Fibroblast of peridontal ligament (primary cell): Measurements from ENCODE around the gene REG4.
"Not testable (repeated sequence)": the region's sequence is repeated elsewhere in the genome, so short reads cannot be mapped to it uniquely, and the experiment has no call there.

Experiments
- DNase-seq: peaks from one replicate; pipeline ENCODE4 v3.0.0-alpha.2; 2010; ENCODE audit errors: extremely low read depth

REG4 gene

DNA sequence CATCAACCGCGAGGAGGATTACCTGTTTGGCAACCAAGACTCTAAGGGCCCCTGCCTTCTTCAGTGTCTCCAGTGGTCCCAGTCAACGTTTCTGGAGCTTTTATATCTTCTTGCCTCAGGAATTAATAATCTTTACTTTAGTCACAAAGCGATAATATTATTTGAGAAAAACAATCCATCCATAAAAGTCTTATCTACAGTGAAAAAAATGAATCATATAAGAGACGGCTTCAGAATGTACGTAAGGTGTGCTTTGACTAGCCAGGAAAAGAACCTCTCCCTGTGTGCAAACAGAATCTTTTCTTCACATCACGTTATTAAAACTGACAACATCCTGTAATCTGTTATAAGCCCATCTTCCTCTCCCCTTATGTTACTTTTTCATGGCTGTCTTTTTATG, at the start of gene REG4:
Gene REG4, minus strand, starts transcription at position 74 of the 400 bp plus-strand sequence. CDS start 2,691 bp downstream, outside the sequence.
- no peak for DNase-seq

- peak; percentile 62 for DNase-seq
Observed at GRCh38 chr1:119859647-119860046, 48.4 kb upstream of the REG4 start.

DNA sequence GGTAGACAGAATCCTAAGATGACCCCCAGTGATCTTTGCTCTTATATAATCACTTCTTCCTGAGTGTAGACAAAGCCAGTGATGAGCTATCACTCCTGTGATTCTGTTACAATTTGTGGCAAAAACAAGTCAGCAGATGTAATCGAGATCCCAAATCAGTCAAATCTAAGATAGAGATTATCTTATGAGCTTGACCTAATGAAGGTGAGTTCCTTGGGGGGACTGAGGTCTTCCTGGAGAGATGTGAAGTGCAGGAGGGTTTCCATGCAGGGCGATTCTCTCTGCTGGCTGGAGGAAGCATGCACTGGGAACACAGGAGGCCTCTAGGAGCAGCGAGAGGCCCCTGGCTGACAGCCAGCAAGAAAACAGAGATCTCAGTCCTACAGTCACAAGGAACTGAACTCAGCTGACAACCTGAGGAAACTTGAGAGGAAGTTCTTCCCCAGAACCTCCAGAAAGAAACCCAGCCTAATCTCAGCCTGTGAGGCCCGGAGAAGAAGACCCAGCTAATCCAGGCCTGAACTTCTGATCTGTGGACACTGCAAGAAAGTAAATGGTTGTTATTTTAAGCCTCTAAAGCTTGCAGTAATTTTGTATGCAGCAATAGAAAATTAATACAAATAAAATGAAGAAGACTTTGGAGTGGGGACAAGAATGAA, 47.4 kb upstream of the REG4 start:
- not testable (repeated sequence) for DNase-seq

- DNase-seq, result no peak
Observed at GRCh38 chr1:119858126-119858525, 46.9 kb upstream of the REG4 start.

- DNase-seq, result no peak
Observed at GRCh38 chr1:119853155-119853554, 41.9 kb upstream of the REG4 start.

- DNase-seq, result not testable (repeated sequence)
Observed at GRCh38 chr1:119844206-119844605, 32.9 kb upstream of the REG4 start.

- DNase-seq, result no peak
Observed at GRCh38 chr1:119841306-119841705, 30.0 kb upstream of the REG4 start.

- DNase-seq, result no peak
Observed at GRCh38 chr1:119840745-119841144, 29.5 kb upstream of the REG4 start.

DNA sequence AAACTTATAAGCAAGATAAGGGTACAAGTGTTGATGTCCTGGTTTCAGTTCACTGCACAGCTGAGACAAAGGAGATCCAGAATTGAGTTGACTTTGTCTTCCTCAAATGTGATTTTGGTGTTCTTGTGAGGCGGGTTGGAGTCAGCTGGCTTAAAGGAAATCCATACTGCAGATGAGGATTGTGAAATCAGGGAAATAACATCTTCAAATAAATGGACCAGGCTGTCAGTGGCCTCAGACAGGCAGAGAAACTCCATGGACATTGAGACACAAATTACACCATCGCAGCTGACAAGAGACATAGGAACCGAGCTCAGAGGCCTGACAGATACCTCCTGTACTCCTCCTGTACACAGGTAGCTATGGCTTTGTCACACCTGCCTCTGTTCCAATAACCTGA, 27.0 kb upstream of the REG4 start:
- no peak for DNase-seq

- DNase-seq, result no peak
Observed at GRCh38 chr1:119834990-119835389, 23.7 kb upstream of the REG4 start.

GRCh38 chr1:119831027-119831426, 19.8 kb upstream of the REG4 start:
- no peak for DNase-seq

GRCh38 chr1:119829625-119830024, 18.4 kb upstream of the REG4 start:
- DNase-seq, result no peak

DNA sequence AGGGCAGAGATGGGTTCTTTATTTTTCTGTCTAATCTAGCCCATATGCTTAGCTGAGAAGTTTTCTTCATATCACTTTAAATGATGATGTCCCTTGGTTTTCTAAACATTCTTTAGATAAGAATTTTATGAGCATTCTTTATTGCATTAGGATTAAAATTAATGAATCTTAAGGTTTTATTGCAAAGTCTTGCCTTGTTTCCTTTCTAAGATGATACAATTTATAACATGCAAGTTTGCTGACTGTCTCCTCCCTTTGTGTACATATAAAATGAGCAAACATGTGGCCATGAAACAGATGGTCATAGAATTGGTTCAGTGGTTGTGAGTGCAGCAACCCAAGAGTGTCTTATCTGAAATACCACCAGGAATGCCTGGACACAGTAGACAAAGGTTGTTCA, 17.7 kb upstream of the REG4 start:
- not testable (repeated sequence) for DNase-seq

DNA sequence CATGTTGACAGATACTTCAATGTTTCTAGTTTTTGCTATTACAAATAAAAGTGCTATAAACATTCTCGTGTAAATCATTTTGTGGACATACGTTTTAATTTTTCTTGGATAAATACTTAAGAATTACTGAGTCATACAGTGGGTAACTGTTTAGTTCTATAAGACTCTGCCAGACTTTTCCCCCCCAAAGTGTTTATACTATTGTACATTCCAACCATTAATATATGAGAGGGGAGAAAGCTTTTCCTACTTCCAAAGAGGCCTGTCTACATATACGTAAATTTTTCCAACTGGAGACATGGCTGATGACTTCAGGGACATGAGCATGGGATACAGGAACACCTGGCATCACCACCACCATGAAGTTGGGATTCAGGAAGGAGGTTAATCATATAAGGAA, 17.0 kb upstream of the REG4 start:
- DNase-seq, result no peak

DNA sequence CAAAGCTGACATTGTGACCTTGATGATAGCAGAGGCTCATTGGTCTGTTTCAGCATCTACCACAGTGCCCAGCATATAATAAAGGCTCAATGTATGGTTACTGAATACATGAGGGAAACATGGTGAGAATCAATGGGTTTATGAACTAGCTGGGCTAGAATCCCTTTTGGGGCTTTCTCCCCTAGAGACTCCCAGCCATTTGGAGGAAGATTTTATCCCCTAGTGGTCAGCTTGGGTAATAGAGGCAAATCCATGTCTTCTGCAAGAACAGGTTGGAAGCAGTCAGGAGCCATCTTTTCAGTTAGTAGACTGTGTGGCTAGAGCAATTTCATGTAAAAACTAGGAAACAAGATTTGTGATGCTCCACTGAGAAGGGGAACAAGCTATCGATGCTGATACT, 15.8 kb upstream of the REG4 start:
- DNase-seq, result no peak

GRCh38 chr1:119822406-119822805, 11.1 kb upstream of the REG4 start:
- DNase-seq, result no peak

DNA sequence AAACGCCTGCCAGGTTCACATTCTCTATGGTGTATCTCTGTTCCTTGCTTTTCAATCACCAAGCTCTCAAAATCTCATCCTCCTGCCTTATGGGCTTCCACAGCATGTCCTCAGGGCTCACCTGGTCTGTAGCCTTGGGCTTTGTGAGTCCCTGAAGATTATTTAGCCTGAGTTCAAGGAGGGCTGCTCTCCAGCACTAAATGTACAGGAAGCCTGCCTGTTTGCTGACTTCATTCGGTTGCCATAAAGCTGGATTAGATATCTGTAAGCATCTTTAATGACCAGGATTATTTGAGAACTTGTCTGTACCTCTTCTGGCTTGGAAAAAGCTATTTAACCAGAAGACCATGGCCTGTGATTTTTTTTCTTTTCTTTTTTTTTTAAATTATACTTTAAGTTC, 6.9 kb upstream of the REG4 start:
- DNase-seq, result no peak

DNA sequence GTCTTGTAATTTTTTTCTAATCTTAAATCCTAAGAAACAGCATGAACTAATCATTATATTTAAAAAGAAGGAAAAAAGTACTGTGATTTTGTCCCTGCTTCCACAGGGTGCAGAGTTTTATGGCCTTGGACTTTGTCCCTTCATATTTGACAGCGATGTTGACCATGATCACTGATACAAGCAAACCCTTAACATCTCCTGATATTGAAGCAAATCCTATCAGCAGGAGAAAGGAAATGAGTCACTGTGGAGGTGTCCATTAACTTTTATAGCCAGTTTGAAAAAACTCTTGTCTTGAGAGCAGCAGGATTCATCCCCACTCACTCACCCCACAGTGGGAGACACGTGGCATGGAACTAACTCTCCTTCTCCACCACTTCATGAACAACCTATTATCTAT, 5.1 kb upstream of the REG4 start:
- no peak for DNase-seq

DNA sequence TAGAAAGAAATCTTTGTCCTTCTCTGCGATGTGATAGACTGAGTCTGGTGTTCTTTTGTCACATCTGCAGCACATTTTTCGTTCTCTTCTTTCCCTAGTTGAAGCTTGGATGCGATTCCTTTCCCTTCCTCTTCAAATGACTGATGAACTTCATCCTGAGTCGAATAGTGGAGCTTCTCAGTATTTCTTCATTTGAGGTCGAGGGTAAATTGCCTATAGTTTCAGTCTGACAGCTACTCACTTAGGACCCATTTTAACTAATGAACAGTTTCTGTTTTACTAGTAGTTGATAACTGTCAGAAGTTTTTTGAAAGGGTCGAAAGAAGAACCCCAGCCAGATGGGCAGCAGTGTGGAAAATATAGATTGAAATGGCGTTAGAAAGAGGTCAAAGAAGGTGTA, 4.7 kb upstream of the REG4 start:
- DNase-seq, result no peak

GRCh38 chr1:119815361-119815760, 4.1 kb upstream of the REG4 start:
- DNase-seq, result no peak

GRCh38 chr1:119814288-119814687, 3.0 kb upstream of the REG4 start:
- no peak for DNase-seq

GRCh38 chr1:119811985-119812557, 811 bp upstream of the REG4 start:
- DNase-seq, result no peak

GRCh38 chr1:119808972-119809550, 2.2 kb downstream of the REG4 start:
- DNase-seq, result peak; percentile 72

GRCh38 chr1:119808491-119808890, 2.8 kb downstream of the REG4 start:
- no peak for DNase-seq
